SK-N-SH (cell line): ENCODE measurements around the gene CDH26. TPM values are rescaled to one million over a fixed set of nuclear protein-coding genes. Genes with fewer than 3 reads are reported as not detected.

Experiments used
- CTCF ChIA-PET: fragments of 300-600, 350-600 bp; formaldehyde crosslinking; extraction: SDS; loops from one replicate; lab custom pipeline; 2021; lab: Yijun Ruan, JAX
- POLR2A ChIA-PET: fragments of 350-600 bp; sonication (Branson Sonifier 250); formaldehyde crosslinking; extraction: SDS; loops from one replicate; lab custom pipeline; 2020; ENCODE audit warnings: antibody characterized with exemption, inconsistent platforms; lab: Yijun Ruan, JAX
- DNase-seq: peaks from one replicate; pipeline ENCODE4 v3.0.0; 2012
- H2AFZ ChIP-seq: fragments of 200-600 bp; sonication (generic); 2 replicates; pipeline ENCODE4 v1.8.1; 2016; ENCODE audit warnings: antibody characterized with exemption, mild to moderate bottlenecking, low read depth
- H3F3A ChIP-seq: fragments of 200-600 bp; sonication (generic); replicated peaks from 2 replicates; pipeline ENCODE3; 2016; ENCODE audit warnings: antibody characterized with exemption, mild to moderate bottlenecking; ENCODE audit not compliant: insufficient read depth
- H3K27ac ChIP-seq, 2 experiments: fragments of 200-500 bp in 1 of 2; fragments of 200-600 bp in 1 of 2; sonication (Bioruptor generic) in 1 of 2; sonication (generic), shearing (Covaris generic) in 1 of 2; 2 replicates each; pipeline versions ENCODE4 v1.5.1 to v1.6.1; 2014 to 2016; ENCODE audit warnings: low read depth in 2 of 2, inconsistent platforms in 1 of 2, low read length in 1 of 2, mild to moderate bottlenecking in 1 of 2, mixed read lengths in 1 of 2
- H3K27me3 ChIP-seq: fragments of 200-600 bp; sonication (generic), shearing (Covaris generic); 2 replicates; pipeline ENCODE4 v1.6.1; 2016; ENCODE audit warnings: mixed run types; ENCODE audit not compliant: insufficient read depth
- H3K36me3 ChIP-seq, 2 experiments: fragments of 200-500 bp in 1 of 2; fragments of 200-600 bp in 1 of 2; sonication (Bioruptor generic) in 1 of 2; sonication (generic) in 1 of 2; replicated peaks in 1 of 2; 2 replicates each; pipeline versions ENCODE3 to v1.5.1; 2014 to 2016; ENCODE audit warnings: low read length in 1 of 2, mild to moderate bottlenecking in 1 of 2; ENCODE audit not compliant: insufficient read depth in 2 of 2, control insufficient read depth in 1 of 2
- H3K4me1 ChIP-seq, 2 experiments: fragments of 200-500 bp in 1 of 2; fragments of 200-600 bp in 1 of 2; sonication (Bioruptor generic) in 1 of 2; sonication (generic), shearing (Covaris generic) in 1 of 2; 2 replicates each; pipeline versions ENCODE4 v1.5.1 to v1.6.1; 2014 to 2016; ENCODE audit warnings: low read depth in 1 of 2, low read length in 1 of 2, mixed run types in 1 of 2; ENCODE audit not compliant: insufficient read depth in 2 of 2, control insufficient read depth in 1 of 2
- H3K4me2 ChIP-seq: fragments of 200-600 bp; sonication (generic), shearing (Covaris generic); 2 replicates; pipeline ENCODE4 v1.6.1; 2017; ENCODE audit warnings: mixed run types
- H3K4me3 ChIP-seq, 2 experiments: fragments of 200-500 bp in 1 of 2; fragments of 200-600 bp in 1 of 2; sonication (Bioruptor generic) in 1 of 2; sonication (generic), shearing (Covaris generic) in 1 of 2; 2 replicates each; pipeline versions ENCODE4 v1.5.1 to v1.8.1; 2014 to 2016; ENCODE audit warnings: low read depth in 2 of 2, inconsistent platforms in 1 of 2, low read length in 1 of 2, mild to moderate bottlenecking in 1 of 2, mixed read lengths in 1 of 2, moderate library complexity in 1 of 2
- H3K79me2 ChIP-seq: fragments of 200-600 bp; sonication (generic); 2 replicates; pipeline ENCODE4 v1.8.1; 2017; ENCODE audit warnings: mild to moderate bottlenecking; ENCODE audit not compliant: insufficient read depth
- H3K9ac ChIP-seq: fragments of 200-600 bp; sonication (generic); 2 replicates; pipeline ENCODE4 v1.6.1; 2017; ENCODE audit warnings: mixed run types
- H3K9me2 ChIP-seq: fragments of 200-600 bp; sonication (generic); 2 replicates; pipeline ENCODE4 v1.6.1; 2017; ENCODE audit warnings: mixed run types
- H3K9me3 ChIP-seq: fragments of 200-600 bp; sonication (generic); 2 replicates; pipeline ENCODE4 v1.6.1; 2017; ENCODE audit warnings: mixed run types, mild to moderate bottlenecking, moderate library complexity
- H4K20me1 ChIP-seq: fragments of 200-600 bp; sonication (generic); 2 replicates; pipeline ENCODE4 v1.6.1; 2017; ENCODE audit warnings: mild to moderate bottlenecking, mixed run types; ENCODE audit not compliant: insufficient read depth
- EP300 ChIP-seq, 2 experiments: IDR thresholded peaks; 2 replicates each; pipeline versions ENCODE4 v1.4.0 to v1.6.1; 2012; ENCODE audit warnings: borderline replicate concordance in 1 of 2, low read depth in 1 of 2, low read length in 1 of 2
- USF1 ChIP-seq: IDR thresholded peaks from 2 replicates; pipeline ENCODE4 v1.4.0; 2012; ENCODE audit warnings: low read depth, borderline replicate concordance
- WGBS: methylation state at CpG from one replicate; pipeline ENCODE4 v1.1.6; 2017; ENCODE audit warnings: low lambda C conversion rate; 5-methylcytosine and 5-hydroxymethylcytosine counted together
- polyA plus RNA-seq, 3 experiments: library from polyadenylated mRNA; depleted of rRNA; stranded (reverse); fragments of >200 nt; gene quantifications; 2 replicates each; pipeline ENCODE4 v1.2.3, GENCODE V29; 2012

CDH26 gene
- polyA plus RNA-seq, 1 of the 3 experiments (the other 2 are of a cell fraction), result 0.13 TPM

GRCh38 chr20:60063739-60064380, 105.6 kb downstream of the CDH26 start:
- peaks cover 0 to 19% of the 10 kb centered on the region in 2 experiments; a peak in 2 of 4 replicates for H3K4me1 ChIP-seq
- no peaks in the 10 kb centered on the region for H3K36me3 ChIP-seq
- H3K9ac ChIP-seq, result no peak overlapping the region
- H2AFZ ChIP-seq, result no peak overlapping the region
- CTCF ChIA-PET, result interaction anchor here (1.0 to 1.9 kb wide), 3 partner anchors 20 to 1165 kb away, joined by 3 to 8 read pairs (median 5); no protein-coding TSS in a partner anchor
- POLR2A ChIA-PET, result no interaction called here
- TF ChIP-seq EP300 (IDR thresholded peaks at IDR 0.05; ENCODE audit: borderline replicate concordance in 1 of 2, low read depth in 1 of 2, low read length in 1 of 2), result peak in 1 of 2 experiments; percentile 36; a peak in 2 of 4 replicates
- no peak for TF ChIP-seq USF1
- TF ChIP-seq, all 33 proteins: peak for 1
- Histone ChIP-seq H3K27me3 (no peaks in the 10 kb centered on the region), H3K4me2 (no peak overlapping the region), H4K20me1 (no peaks in the 10 kb centered on the region), H3K79me2 (no peaks in the 10 kb centered on the region), H3F3A (no peaks in the 10 kb centered on the region), H3K27ac (no peak overlapping the region), H3K9me3 (no peaks in the 10 kb centered on the region), H3K9me2 (no peaks in the 10 kb centered on the region), H3K4me3 (no peak overlapping the region)
- 20% methylated on average over 3 of the region's 3 CpGs for WGBS
- no peak for DNase-seq

Other genes with a start within 250 kb of the CDH26 start
- gene SYCP2, start 24.8 kb upstream of the CDH26 start, polyA plus RNA-seq (2012; rRNA removed), result 0.71 and 0.76 TPM in 2 replicates
- gene PPP1R3D, start 18.1 kb upstream of the CDH26 start, polyA plus RNA-seq (2012; rRNA removed), result 0.87 and 0.91 TPM in 2 replicates
- 3.0 and 4.1 TPM in 2 replicates for gene FAM217B, start 18.0 kb upstream of the CDH26 start, polyA plus RNA-seq (2012; rRNA removed)